Endodermal cell (in vitro differentiated cells): ENCODE measurements around the gene DZIP1. TPM values are rescaled to one million over a fixed set of nuclear protein-coding genes. Genes with fewer than 3 reads are reported as not detected.

Experiments used
- DNase-seq: peaks from one replicate; pipeline ENCODE4 v3.0.0-alpha.2; 2017
- H3K27ac ChIP-seq: 2 replicates; pipeline ENCODE4 v1.5.1; 2013; ENCODE audit warnings: mild to moderate bottlenecking, low read depth, low read length, moderate library complexity
- H3K27me3 ChIP-seq: 2 replicates; pipeline ENCODE4 v1.6.1; 2013; ENCODE audit warnings: mild to moderate bottlenecking, low read length, moderate library complexity; ENCODE audit not compliant: insufficient read depth, control insufficient read depth, poor library complexity, severe bottlenecking
- H3K36me3 ChIP-seq: 2 replicates; pipeline ENCODE4 v1.7.0; 2013; ENCODE audit warnings: mild to moderate bottlenecking, low read length, moderate library complexity; ENCODE audit not compliant: control insufficient read depth, insufficient read depth
- H3K4me1 ChIP-seq: one replicate; pipeline ENCODE4 v1.7.0; 2013; ENCODE audit warnings: low read length; ENCODE audit not compliant: control insufficient read depth, insufficient read depth
- H3K4me3 ChIP-seq: 2 replicates; pipeline ENCODE4 v1.5.1; 2013; ENCODE audit warnings: mild to moderate bottlenecking, low read length, moderate library complexity
- H3K9ac ChIP-seq: 2 replicates; pipeline ENCODE4 v1.6.1; 2013; ENCODE audit warnings: mild to moderate bottlenecking, low read length, moderate library complexity; ENCODE audit not compliant: poor library complexity, severe bottlenecking; ENCODE audit errors: extremely low read depth
- H3K9me3 ChIP-seq: 2 replicates; pipeline ENCODE4 v1.6.1; 2013; ENCODE audit warnings: mild to moderate bottlenecking, low read length, moderate library complexity; ENCODE audit not compliant: control insufficient read depth
- H3K27ac Mint-ChIP-seq: 2 replicates; pipeline ENCODE4 v1.8.0; 2020; ENCODE audit warnings: mixed read lengths
- H3K27me3 Mint-ChIP-seq: 2 replicates; pipeline ENCODE4 v1.8.0; 2021; ENCODE audit warnings: mild to moderate bottlenecking, mixed read lengths; ENCODE audit not compliant: insufficient read depth
- H3K36me3 Mint-ChIP-seq: 2 replicates; pipeline ENCODE4 v1.8.0; 2020; ENCODE audit warnings: low read depth, mixed read lengths
- H3K4me1 Mint-ChIP-seq: 2 replicates; pipeline ENCODE4 v1.8.0; 2020; ENCODE audit warnings: mixed read lengths
- H3K4me3 Mint-ChIP-seq: 2 replicates; pipeline ENCODE4 v1.8.0; 2020; ENCODE audit warnings: mild to moderate bottlenecking, moderate library complexity, mixed read lengths
- H3K9me3 Mint-ChIP-seq: 2 replicates; pipeline ENCODE4 v1.8.0; 2020; ENCODE audit warnings: mild to moderate bottlenecking, mixed read lengths
- WGBS, 2 experiments: methylation state at CpG; one replicate each; pipeline versions ENCODE4 v1.1.5 to v1.1.7; 2013; ENCODE audit warnings: missing lambda C conversion rate in 2 of 2, mixed read lengths in 1 of 2; ENCODE audit not compliant: insufficient coverage in 1 of 2, insufficient read length in 1 of 2; 5-methylcytosine and 5-hydroxymethylcytosine counted together
- total RNA-seq, 2 donors: library from RNA; stranded (reverse); fragmentation: NEBNext Ultra II Directional in 1 of 2; extraction: Animal tissue kit (Norgen Biotek cat#: 25700) in 1 of 2; gene quantifications; 2 replicates in 1 of 2; 3 replicates in 1 of 2; pipeline ENCODE4 v1.2.1, GENCODE V29; 2021
- TF ChIP-seq, protein P1 (sequence below): fragments of 200-600 bp; sonication (generic); conservative IDR thresholded peaks from 2 replicates; pipeline ENCODE4 v1.5.0; 2021; ENCODE audit warnings: antibody characterized with exemption, mild to moderate bottlenecking

DZIP1 gene
- total RNA-seq, 2 donors from 2014 or later: 36.2 to 59.9 TPM

DNA sequence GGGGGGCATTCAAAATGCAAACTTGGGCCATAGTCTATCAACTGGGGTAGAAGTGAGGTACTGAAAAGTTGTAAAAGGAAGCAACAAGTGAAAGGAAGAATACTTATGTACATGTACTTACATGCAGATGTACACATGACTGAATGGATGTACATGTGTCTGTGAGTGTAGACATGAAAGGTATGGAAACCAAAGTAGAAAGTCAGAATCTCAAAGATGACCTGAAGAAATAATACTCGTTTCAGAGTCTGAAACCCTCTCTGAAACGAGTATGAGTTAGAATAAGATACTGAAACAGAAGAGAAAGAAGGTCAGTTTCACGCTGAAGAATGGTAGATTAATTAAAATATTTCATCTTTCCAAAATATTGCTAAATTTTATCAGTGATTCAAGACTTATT, 13.9 kb downstream of the DZIP1 start:
- Histone ChIP-seq H3K4me3 (no peak overlapping the region), H3K36me3 (peaks cover 66% of the 10 kb centered on the region), H3K4me1 (no peaks in the 10 kb centered on the region), H3K27me3 (no peaks in the 10 kb centered on the region), H3K9me3 (no peaks in the 10 kb centered on the region), H3K9ac (no peak overlapping the region), H3K27ac (no peak overlapping the region)
- DNase-seq: no peak
- H3K27me3 Mint-ChIP-seq: no peaks in the 10 kb centered on the region
- TF ChIP-seq, protein P1, sequence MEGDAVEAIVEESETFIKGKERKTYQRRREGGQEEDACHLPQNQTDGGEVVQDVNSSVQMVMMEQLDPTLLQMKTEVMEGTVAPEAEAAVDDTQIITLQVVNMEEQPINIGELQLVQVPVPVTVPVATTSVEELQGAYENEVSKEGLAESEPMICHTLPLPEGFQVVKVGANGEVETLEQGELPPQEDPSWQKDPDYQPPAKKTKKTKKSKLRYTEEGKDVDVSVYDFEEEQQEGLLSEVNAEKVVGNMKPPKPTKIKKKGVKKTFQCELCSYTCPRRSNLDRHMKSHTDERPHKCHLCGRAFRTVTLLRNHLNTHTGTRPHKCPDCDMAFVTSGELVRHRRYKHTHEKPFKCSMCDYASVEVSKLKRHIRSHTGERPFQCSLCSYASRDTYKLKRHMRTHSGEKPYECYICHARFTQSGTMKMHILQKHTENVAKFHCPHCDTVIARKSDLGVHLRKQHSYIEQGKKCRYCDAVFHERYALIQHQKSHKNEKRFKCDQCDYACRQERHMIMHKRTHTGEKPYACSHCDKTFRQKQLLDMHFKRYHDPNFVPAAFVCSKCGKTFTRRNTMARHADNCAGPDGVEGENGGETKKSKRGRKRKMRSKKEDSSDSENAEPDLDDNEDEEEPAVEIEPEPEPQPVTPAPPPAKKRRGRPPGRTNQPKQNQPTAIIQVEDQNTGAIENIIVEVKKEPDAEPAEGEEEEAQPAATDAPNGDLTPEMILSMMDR: no peak
- no peaks in the 10 kb centered on the region for H3K9me3 Mint-ChIP-seq
- H3K4me3 Mint-ChIP-seq: no peak overlapping the region
- no peaks in the 10 kb centered on the region for H3K4me1 Mint-ChIP-seq
- no peak overlapping the region for H3K27ac Mint-ChIP-seq
- 97 to 100% methylated on average over 1 to 2 of the region's 3 CpGs for WGBS, 2 experiments
- peaks cover 74% of the 10 kb centered on the region for H3K36me3 Mint-ChIP-seq

DNA sequence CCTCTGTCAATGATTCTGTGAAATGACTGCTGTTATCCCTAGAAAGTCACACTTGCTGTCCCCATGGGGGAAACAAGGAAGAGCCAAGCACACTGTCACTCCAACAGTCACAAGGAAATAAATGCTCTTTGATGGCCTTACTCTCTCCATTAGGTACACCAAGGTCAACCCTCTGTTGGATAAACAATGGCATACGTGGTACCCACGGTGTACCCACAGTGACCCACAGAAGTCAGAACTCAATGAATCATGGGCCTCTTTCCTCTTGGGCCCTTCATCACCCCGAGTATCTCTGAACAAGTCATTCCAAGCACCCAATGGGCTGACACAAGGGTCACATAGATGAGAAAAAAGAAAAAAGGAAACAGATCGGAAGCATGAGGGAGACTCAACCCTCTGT, 15.4 kb downstream of the DZIP1 start:
- Histone ChIP-seq H3K36me3 (peaks cover 75% of the 10 kb centered on the region), H3K4me1 (no peaks in the 10 kb centered on the region), H3K27me3 (no peaks in the 10 kb centered on the region), H3K27ac (no peak overlapping the region), H3K4me3 (no peak overlapping the region), H3K9ac (no peak overlapping the region), H3K9me3 (no peaks in the 10 kb centered on the region)
- H3K9me3 Mint-ChIP-seq: no peaks in the 10 kb centered on the region
- WGBS, 2 experiments: 92 to 100% methylated on average over 2 to 4 of the region's 4 CpGs
- no peak overlapping the region for H3K27ac Mint-ChIP-seq
- peaks cover 68% of the 10 kb centered on the region for H3K36me3 Mint-ChIP-seq
- H3K4me3 Mint-ChIP-seq: no peak overlapping the region
- DNase-seq: no peak
- no peaks in the 10 kb centered on the region for H3K27me3 Mint-ChIP-seq
- H3K4me1 Mint-ChIP-seq: peaks cover 1% of the 10 kb centered on the region
- TF ChIP-seq, protein P1: no peak

DNA sequence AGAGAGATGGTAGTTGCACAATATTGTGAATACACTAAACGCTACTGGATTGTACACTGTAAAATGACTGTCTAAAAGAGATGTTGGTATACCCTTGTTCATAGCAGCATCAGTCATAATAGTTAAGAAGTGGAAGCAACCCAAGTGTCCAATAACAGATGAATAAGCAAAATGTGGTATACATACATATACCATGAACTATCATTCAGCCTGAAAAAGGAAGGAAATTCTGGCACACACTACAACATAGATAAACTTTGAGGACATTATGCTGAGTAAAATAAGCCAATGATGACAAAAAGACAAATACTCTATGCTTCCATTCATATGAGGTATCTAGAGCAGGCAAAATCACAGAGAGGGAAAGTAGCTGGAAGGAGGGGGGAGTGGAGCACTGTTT, 16.0 kb downstream of the DZIP1 start:
- H3K27ac Mint-ChIP-seq: no peak overlapping the region
- peaks cover 1% of the 10 kb centered on the region for H3K4me1 Mint-ChIP-seq
- H3K9ac ChIP-seq: no peak overlapping the region
- peaks cover 68% of the 10 kb centered on the region for H3K36me3 Mint-ChIP-seq
- no peak overlapping the region for H3K4me3 ChIP-seq
- H3K36me3 ChIP-seq: peaks cover 78% of the 10 kb centered on the region
- no peaks in the 10 kb centered on the region for H3K27me3 Mint-ChIP-seq
- H3K27ac ChIP-seq: no peak overlapping the region
- no peaks in the 10 kb centered on the region for H3K9me3 Mint-ChIP-seq
- no peaks in the 10 kb centered on the region for H3K9me3 ChIP-seq
- WGBS, 2 experiments: 100% methylated on average over 1 of the region's 1 CpG; no CpG with 5 or more reads in 1 of the 2 experiments
- H3K4me3 Mint-ChIP-seq: no peak overlapping the region
- TF ChIP-seq, protein P1: no peak
- no peaks in the 10 kb centered on the region for H3K27me3 ChIP-seq
- H3K4me1 ChIP-seq: no peaks in the 10 kb centered on the region
- no peak for DNase-seq
